Stimulated activated CD8-positive, alpha-beta memory T cell treated with anti-CD3 and anti-CD28 coated beads, Interleukin-15, amount 100 ng/mL, for 24 hours (primary cell): ENCODE results near the gene CCDC121.

Experiments
- DNase-seq: peaks from one replicate; pipeline ENCODE4 v3.0.0-alpha.2; 2020; ENCODE audit warnings: low read depth

The CCDC121 gene, protein sequence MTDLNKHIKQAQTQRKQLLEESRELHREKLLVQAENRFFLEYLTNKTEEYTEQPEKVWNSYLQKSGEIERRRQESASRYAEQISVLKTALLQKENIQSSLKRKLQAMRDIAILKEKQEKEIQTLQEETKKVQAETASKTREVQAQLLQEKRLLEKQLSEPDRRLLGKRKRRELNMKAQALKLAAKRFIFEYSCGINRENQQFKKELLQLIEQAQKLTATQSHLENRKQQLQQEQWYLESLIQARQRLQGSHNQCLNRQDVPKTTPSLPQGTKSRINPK

GRCh38 chr2:27628767-27629709 is at the start of gene CCDC121, which contains the start of gene GPN1:
Gene CCDC121, minus strand, starts transcription at chr2:27629012. Its CDS starts 1,213 bp downstream, at chr2:27627799.
Gene GPN1, plus strand, starts transcription at chr2:27629050. Its CDS starts 9 bp downstream, at chr2:27629059.
- peak; percentile 78 for DNase-seq

GRCh38 chr2:27672723-27673486 is 44.1 kb upstream of the CCDC121 start:
- DNase-seq = no peak

- DNase-seq = no peak
These were observed 42.4 kb upstream of the CCDC121 start for GRCh38 chr2:27671235-27671634.

DNA sequence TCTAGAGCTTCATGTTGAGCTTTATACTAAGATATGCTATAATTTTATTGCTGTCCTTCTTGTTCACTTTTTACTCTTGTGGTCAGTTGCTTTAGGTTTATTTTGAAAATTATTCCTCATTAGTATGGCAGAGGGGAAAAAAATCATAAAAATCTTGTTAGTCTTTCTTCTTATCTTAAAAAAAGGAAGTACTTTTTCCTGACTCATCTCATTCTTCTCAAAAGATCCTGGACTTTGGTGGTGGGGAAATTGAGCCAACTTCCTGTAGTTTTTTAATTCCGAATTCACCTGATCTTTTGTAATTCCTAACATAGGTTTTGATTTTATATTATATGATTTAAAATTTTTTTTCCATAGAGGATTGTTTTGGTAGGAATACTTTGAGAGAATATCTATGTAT is 38.6 kb upstream of the CCDC121 start:
- no peak for DNase-seq

DNA sequence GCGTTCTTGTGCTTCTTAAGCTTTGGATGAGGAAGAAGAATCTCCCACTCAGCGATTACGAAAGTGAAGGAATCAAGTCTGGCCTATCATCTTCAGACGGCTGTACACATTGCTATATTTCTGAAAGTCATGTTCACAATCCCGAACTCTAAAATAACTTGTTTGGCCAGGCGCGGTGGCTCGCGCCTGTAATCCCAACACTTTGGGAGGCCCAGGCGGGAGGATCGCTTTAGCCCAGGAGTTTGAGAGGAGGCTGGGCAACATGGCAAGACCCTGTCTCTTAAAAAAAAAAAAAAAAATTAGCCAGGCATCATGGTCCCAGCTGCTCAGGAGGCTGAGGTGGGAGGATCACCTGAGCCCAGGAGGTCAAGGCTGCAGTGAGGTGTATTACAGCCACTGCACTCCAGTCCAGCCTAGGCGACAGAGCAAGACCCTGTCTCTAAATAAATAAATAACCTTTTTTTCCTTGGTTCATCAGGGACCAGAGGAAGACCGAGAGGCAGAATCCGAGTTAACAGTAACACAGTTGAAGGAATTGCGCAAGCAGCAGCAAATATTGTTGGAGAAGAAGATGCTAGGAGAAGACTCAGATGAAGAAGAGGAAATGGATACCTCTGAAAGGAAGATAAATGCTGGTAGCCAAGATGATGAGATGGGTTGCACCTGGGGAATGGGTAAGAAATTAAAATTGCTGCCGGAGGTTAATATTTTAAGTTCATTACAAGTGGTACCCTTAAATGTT is 36.0 kb upstream of the CCDC121 start:
- no peak for DNase-seq

DNA sequence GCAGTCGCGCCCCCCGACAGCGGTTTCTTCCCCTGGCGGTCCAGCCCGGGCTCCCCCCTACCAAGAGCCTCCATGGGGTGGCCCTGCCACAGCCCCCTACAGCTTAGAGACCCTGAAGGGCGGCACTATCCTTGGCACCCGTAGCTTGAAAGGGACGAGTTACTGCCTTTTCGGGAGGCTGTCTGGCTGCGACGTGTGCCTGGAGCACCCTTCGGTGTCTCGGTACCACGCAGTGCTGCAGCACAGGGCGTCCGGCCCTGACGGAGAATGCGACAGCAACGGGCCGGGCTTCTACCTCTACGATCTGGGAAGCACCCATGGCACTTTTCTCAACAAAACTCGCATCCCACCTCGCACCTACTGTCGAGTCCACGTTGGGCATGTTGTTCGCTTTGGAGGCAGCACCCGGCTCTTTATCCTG is 35.4 kb upstream of the CCDC121 start:
- no peak for DNase-seq

DNA sequence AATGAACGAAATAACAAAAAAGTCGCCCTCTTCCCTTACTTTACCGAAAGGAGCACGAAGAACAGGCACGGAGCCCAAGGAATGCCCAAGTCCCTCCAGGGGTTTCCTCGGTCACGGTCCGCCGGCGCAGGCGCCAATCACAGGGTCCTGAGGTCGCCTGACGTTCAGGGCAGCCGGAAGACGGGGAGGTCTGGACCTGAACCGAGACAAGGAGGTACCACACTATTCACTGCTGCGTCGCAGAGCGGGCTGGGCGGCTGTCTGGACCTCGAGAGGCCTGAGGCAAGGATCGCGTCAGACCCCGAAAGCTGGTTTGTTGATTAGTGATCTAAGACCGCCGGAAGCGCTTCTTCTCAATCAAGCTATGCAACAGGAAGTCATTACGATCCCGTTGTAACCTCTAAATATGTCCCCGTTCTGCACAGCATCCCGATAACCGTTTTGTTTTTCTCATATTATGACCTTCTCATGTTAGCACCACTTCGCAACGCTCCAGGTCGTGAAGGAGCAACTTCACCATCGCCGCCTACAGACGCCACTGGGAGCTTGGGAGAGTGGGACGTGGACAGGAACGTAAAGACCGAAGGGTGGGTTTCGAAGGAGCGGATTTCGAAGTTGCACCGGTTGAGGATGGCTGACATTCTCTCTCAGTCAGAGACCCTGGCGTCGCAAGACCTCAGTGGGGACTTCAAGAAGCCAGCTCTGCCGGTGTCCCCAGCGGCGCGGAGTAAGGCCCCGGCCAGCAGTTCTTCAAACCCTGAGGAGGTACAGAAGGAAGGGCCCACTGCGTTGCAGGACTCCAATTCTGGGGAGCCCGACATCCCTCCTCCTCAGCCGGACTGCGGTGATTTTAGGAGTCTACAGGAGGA is 34.7 kb upstream of the CCDC121 start, which contains the start of the genes SLC4A1AP and SUPT7L:
TSS of gene SLC4A1AP (plus strand) at position 605 of the 869 bp plus-strand sequence. CDS start at position 631, 26 bp downstream.
TSS of gene SUPT7L (minus strand) at position 330 of the 869 bp plus-strand sequence. CDS start 1,422 bp downstream, outside the sequence.
- peak; percentile 50 for DNase-seq

DNA sequence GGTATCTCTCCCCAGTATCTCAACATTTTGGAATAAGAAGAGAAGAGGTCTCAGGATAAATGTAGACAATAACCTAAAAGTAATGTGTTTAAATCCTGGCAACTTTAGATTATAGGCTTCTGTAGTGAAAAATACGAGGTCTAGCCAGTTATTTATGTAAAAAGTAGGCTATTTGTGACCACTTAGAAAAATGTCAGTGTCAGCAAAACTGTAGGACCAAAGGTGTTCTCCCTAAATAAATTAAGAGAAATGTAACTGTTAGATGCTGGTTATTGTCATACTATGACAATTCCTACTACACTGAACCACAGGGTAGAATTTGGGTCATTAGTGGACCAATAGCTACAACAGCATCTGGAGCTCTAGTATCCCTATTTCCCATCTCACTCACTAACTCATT is 32.6 kb upstream of the CCDC121 start:
- DNase-seq = no peak

DNA sequence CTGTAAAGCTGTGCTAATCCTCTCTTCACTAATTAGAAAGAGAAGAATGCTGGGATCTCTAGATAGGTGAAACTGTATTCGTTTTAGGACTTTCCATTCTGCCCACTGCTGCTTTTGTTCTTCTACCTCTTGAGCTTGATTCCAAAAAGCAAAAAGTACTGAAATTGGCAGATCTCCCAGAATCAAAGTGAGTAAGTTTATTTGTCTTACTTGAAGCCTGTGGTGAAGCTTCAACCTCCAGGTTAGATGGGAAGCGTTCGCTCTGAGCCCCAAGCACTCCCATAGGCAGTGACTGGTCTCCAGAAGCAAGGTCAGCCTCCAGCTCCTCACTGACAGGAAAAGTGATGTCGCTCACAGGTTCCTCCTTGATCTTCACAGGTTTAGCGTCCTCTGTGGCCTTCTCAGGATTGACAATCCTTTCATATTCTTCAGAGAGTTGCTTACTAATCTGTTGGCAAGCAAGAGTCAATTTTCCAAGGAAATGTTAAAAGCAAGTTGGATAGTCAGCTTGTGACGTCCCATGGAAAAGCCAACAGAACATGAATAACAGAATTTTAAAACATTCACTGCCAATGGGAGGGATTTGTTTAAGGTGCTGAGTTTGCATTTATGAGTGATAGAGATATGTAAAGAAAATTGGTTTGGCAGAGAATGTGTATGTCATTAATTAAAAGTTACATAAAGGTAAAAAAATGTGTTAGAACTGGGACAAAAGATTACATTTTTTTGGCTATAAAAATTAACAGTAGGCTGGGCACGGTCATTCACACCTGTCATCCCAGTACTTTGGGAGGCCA is 26.5 kb upstream of the CCDC121 start:
- no peak for DNase-seq

GRCh38 chr2:27653397-27653796 is 24.6 kb upstream of the CCDC121 start:
- no peak for DNase-seq

- DNase-seq = no peak
These were observed 24.0 kb upstream of the CCDC121 start for GRCh38 chr2:27652790-27653189.

- no peak for DNase-seq
These were observed 23.5 kb upstream of the CCDC121 start for GRCh38 chr2:27652341-27652740.

DNA sequence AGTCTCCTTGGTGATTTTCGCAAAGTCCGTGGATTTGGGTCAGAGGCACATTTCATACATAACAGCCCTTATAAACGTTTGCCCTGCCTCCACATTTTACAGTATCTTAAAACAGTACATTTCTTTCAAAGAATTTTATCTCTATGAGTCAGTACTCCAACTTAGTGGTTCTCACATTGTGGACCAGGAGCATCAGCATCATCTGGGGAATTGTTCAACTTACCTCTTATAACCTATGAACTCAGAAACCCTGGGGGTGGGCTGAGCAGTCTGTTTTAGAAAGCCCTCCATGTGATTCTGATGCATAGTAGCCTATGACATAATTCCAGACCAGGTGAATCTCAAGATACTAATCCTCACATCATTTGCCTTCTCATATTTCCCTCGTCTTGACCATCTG is 22.2 kb upstream of the CCDC121 start:
- no peak for DNase-seq

DNA sequence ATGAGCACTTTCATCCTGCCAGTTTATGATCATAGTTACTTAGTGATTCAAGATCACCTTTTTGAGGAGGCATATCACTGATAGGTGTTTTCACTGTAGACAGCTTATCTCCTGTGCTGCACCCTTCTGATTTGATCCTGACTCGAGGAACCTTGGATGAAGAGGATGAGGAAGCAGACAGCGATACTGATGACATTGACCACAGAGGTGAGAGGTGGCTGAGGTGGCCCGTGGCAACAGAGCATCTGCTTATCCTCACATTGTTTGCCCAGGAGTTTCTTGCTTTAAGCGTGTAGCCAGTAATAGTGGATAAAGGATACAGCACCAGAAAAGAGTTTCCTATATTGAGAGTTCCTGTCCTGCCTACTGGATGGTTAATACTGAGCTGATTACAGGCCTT is 18.9 kb upstream of the CCDC121 start:
- DNase-seq = no peak

GRCh38 chr2:27647289-27647688 is 18.5 kb upstream of the CCDC121 start:
- DNase-seq = no peak

- no peak for DNase-seq
These were observed 16.4 kb upstream of the CCDC121 start for GRCh38 chr2:27645197-27645596.

- DNase-seq = no peak
These were observed 12.0 kb upstream of the CCDC121 start for GRCh38 chr2:27640722-27641245.

DNA sequence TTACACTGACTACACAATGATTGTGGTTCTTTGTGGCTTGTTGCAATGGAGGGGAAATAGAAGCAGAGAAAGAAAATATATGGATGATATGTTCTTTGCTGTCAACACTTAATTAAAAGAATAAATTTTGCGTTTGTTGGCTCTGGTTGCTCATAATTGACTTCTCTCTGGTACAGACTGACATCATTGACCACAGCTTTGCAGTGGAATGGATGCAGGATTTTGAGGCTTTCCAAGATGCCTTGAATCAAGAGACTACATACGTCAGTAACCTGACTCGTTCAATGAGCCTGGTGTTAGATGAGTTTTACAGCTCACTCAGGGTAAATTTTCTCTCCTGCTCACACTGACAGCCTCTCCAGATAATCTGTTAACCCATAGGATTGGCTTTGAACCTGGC is 9.9 kb upstream of the CCDC121 start:
- DNase-seq = no peak

DNA sequence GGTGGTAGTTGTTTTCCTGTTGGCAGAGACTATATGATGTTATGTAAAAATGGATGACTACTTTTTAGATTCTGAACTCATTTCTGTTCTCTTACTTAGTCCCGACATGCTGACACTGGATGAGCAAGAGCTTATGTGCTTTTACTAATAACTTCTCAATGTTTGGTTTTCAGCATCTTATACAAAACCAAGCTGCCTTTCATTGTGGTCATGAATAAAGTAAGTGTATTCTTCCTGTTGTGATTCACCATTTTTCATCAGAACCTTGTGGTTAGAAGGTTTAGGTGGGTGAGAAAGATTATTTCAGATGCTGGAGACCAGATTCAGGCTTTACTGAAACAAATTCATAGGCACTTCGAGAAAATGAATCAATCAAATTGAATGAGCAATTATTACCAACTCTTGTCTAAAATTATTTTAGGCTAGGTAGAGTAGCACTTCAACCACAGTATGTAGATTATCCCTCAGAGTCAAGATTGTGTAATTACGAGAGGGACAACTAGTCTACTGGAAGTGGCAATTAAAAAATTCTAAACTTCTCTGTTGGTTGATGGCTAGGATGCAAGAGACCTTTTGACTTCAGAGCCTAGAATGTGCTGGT is 9.3 kb upstream of the CCDC121 start:
- no peak for DNase-seq
